Fibroblast of mammary gland (primary cell): ENCODE data around the gene UGT1A1.

Source experiments
- DNase-seq: peaks from one replicate; pipeline ENCODE4 v3.0.0-alpha.2; 2010; ENCODE audit warnings: low read depth
- H3K4me3 ChIP-seq: 2 replicates; pipeline ENCODE4 v1.5.1; 2011; ENCODE audit warnings: low read depth, mild to moderate bottlenecking, low read length, moderate library complexity; ENCODE audit not compliant: control insufficient read depth
- CTCF ChIP-seq: conservative IDR thresholded peaks from 2 replicates; pipeline ENCODE4 v1.5.1; 2011; ENCODE audit warnings: low read depth, low read length, inconsistent platforms; ENCODE audit not compliant: control insufficient read depth, insufficient read depth

The UGT1A1 gene

DNA sequence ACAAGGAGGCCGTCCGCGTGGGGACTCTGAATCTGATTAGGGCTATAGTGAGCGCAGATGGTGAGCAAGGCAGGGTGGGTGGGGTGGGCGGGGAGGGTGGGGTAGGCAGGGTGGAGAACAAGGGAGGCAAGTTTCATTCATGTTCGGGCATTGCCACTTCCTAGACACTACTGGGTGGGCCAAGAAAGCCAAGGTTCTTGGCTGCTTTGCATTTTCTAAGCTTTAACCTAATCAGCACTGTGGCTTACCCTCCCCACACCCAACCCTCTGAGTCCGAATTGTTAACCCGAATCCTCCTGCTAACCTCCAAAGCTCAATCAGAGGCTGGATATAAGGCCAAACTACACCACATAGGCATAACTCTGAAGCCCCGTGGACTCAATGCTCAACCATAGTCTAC is 36.2 kb downstream of the UGT1A1 start:
- no peak overlapping the region for H3K4me3 ChIP-seq
- TF ChIP-seq CTCF = no peak
- no peak for DNase-seq

DNA sequence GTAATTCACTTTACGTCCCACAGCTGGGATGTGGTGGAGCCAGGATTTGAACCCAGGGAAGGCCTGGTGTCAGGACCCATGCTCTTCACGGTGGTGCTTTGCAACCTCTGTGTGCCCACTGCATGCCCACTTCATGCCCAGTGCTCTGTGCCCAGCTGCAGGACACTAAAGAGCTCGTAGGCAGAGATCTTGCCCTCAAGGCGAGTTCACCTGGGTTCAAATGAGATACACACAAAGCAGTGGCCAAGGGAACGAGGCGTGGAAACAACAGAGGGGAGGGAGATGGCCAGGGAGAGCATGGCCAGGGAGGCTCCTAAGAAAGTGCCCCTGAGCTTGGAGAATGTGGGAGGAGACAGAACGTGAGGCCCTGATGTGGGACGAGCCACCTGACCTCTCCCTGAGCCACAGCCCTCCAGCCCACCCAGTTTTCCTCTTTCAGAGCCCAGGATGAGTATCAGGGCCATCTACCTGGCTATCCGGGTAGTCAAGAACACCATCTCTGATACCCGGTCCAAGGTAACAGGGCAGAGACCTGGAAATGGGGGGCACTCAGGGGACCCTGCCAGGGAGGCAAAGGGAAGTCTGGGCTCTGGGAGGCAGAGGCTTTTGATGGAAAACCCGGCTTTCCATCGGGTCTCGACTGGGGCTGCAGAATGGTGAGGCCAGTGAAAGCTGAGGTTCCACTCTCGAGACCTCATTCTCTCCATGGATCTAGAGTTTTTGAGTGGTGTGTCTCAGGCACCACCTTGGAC is 38.4 kb downstream of the UGT1A1 start:
- H3K4me3 ChIP-seq = no peak overlapping the region
- DNase-seq = no peak
- TF ChIP-seq CTCF = no peak

- no peak for DNase-seq
- no peak overlapping the region for H3K4me3 ChIP-seq
- no peak for TF ChIP-seq CTCF
Observed at GRCh38 chr2:233799087-233799665, 39.1 kb downstream of the UGT1A1 start.

DNA sequence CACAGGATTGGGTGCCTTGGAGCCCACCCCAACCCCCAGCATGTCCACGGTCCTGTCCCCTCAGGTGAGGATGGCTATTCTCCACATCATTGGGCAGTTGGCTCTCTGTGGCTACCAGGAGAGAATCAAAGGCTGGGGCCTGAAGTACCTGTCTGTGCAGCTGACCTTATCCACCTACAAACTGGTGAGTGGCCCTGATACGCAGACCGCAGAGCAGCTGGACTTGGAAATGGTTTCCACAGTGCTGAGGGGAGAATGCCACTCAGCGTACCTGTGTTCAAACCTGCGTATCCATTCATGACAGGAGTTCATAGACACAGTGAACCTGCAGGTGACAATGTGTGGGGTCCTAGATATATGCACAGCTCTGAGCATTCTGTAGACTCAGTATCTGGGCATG is 39.6 kb downstream of the UGT1A1 start:
- H3K4me3 ChIP-seq = no peak overlapping the region
- no peak for DNase-seq
- no peak for TF ChIP-seq CTCF

- no peak overlapping the region for H3K4me3 ChIP-seq
- TF ChIP-seq CTCF = no peak
- no peak for DNase-seq
Observed at GRCh38 chr2:233800208-233800607, 40.1 kb downstream of the UGT1A1 start.

DNA sequence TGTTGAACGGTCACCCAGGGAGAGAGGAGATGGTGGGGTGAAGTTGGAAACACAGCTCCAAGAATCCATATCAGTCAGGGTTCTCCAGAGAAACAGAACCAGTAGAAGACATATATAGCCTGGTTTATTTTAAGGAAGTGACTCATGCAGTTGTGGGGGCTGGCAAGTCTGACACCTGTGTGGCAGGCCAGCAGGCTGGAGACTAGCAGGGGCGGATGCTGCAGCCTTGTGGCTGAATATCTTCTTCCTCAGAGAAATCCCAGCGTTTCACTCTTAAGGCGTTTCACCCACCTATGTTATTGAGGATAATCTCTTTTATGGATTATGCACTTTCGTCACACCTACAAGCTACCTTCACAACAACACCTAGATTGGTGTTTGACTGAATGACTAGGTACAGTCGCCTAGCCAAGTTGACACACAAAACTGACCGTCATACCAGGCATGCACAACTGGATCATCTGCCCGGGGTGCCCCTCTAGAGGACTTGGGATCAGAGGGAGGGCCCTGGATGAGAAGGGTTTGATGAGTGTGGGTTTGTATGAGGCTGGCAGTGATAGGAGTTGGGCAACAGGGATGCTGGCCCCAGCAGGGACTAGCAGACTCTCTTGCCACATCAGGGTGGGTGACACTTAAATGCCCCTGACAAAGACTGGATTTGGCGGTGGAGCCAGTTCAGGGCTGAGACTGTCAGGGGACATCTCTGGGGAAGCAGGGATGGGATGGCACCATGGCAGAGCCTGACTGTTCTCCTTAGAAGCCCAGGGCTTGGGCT is 41.5 kb downstream of the UGT1A1 start:
- DNase-seq = peak; percentile 10

More for the DNA sequence above, 41.5 kb downstream of the UGT1A1 start:
- no peak overlapping the region for H3K4me3 ChIP-seq
- no peak for TF ChIP-seq CTCF
